Thyroid gland (tissue), 4 donors: ENCODE measurements around the gene RNASE12. TPM values are rescaled to one million over a fixed set of nuclear protein-coding genes. Genes with fewer than 3 reads are reported as not detected.
"Not testable (repeated sequence)": the region's sequence is repeated elsewhere in the genome, so short reads cannot be mapped to it uniquely, and the experiment has no call there.

Source experiments
- DNase-seq, 2 donors: peaks; one replicate each; pipeline ENCODE4 v3.0.0-alpha.2; 2019
- H3K27ac ChIP-seq, 3 donors: fragments of 200-600 bp; sonication (generic); 1 replicate in 2 of 3; 2 replicates in 1 of 3; pipeline ENCODE4 v1.5.1; 2016 to 2019; ENCODE audit warnings: mild to moderate bottlenecking in 1 of 3, moderate library complexity in 1 of 3
- H3K27me3 ChIP-seq: fragments of 200-600 bp; sonication (generic); one replicate; pipeline ENCODE4 v1.5.1; 2019
- H3K36me3 ChIP-seq, 2 donors: fragments of 200-600 bp; sonication (generic); one replicate each; pipeline ENCODE4 v1.5.1; 2016 to 2019
- H3K4me1 ChIP-seq, 2 donors: fragments of 200-600 bp; sonication (generic); one replicate each; pipeline ENCODE4 v1.5.1; 2017 to 2019
- H3K4me3 ChIP-seq, 3 donors: fragments of 200-600 bp; sonication (generic); replicated peaks in 1 of 3; 1 replicate in 2 of 3; 2 replicates in 1 of 3; pipeline ENCODE4 v1.5.1; 2016; ENCODE audit warnings: mild to moderate bottlenecking in 1 of 3
- H3K9me3 ChIP-seq: fragments of 200-600 bp; sonication (generic); one replicate; pipeline ENCODE4 v1.5.1; 2017
- POLR2A ChIP-seq, 2 donors: fragments of 450-650 bp; IDR thresholded peaks; one replicate each; pipeline ENCODE4 v1.6.1; 2017; ENCODE audit warnings: antibody characterized with exemption in 2 of 2, mild to moderate bottlenecking in 2 of 2, moderate library complexity in 1 of 2
- WGBS, 2 donors: methylation state at CpG; one replicate each; pipeline ENCODE4 v1.1.5; 2017; 5-methylcytosine and 5-hydroxymethylcytosine counted together
- intact Hi-C: fragments of 100-400 bp; cut with DNase I; formaldehyde crosslinking; loops from one replicate; pipeline ENCODE4 v1.15.1; 2023
- total RNA-seq, 4 donors: library from RNA; depleted of rRNA; stranded (reverse); fragments of >200 nt; gene quantifications; one replicate each; pipeline ENCODE4 v1.2.3, GENCODE V29; 2016
- TF ChIP-seq, protein P1 (sequence below), 6 experiments: fragments of 200-600 bp in 3 of 6; fragments of 450-650 bp in 3 of 6; sonication (generic) in 3 of 6; IDR thresholded peaks; one replicate each; pipeline ENCODE4 v1.5.1; 2016 to 2019; ENCODE audit warnings: antibody characterized with exemption in 6 of 6, mild to moderate bottlenecking in 2 of 6, inconsistent platforms in 1 of 6, moderate library complexity in 1 of 6

Gene RNASE12
- total RNA-seq, 4 donors from 2014 or later = not detected

DNA sequence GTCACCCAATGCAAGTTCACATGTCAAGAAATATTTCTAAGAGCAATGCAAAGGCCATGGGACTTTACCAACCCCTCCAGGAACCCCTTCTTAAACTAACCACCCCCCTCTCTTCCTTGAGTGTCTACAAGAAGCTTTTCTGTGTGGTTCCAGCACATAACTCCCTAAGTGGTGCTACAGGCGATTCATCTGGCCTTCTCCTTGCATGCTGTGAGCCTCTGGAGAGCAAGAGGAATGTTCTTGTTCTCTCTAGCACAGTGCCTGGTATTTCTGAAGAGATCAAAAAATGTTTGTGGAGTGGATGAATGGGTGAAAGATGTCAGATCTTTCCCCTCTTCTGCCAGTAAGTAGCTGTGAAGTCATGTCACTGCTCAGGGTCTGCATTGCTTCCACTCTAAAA lies 5.9 kb upstream of the RNASE12 start:
- no peaks in the 10 kb centered on the region for H3K27me3 ChIP-seq
- H3K27ac ChIP-seq = peak overlapping the region in 2 of 3 donors; percentile 81 to 82
- intact Hi-C loops = no loop called here
- peaks cover 10 to 20% of the 10 kb centered on the region in 2 donors for H3K4me1 ChIP-seq
- 24 to 47% methylated on average over 1 of the region's 1 CpG for WGBS, 2 donors
- H3K9me3 ChIP-seq = no peaks in the 10 kb centered on the region
- no peak overlapping the region for H3K4me3 ChIP-seq
- peak; percentile 64 to 69 for DNase-seq
- no peaks in the 10 kb centered on the region for H3K36me3 ChIP-seq
- no peak for TF ChIP-seq POLR2A (IDR thresholded peaks at IDR 0.05)
- TF ChIP-seq, protein P1, sequence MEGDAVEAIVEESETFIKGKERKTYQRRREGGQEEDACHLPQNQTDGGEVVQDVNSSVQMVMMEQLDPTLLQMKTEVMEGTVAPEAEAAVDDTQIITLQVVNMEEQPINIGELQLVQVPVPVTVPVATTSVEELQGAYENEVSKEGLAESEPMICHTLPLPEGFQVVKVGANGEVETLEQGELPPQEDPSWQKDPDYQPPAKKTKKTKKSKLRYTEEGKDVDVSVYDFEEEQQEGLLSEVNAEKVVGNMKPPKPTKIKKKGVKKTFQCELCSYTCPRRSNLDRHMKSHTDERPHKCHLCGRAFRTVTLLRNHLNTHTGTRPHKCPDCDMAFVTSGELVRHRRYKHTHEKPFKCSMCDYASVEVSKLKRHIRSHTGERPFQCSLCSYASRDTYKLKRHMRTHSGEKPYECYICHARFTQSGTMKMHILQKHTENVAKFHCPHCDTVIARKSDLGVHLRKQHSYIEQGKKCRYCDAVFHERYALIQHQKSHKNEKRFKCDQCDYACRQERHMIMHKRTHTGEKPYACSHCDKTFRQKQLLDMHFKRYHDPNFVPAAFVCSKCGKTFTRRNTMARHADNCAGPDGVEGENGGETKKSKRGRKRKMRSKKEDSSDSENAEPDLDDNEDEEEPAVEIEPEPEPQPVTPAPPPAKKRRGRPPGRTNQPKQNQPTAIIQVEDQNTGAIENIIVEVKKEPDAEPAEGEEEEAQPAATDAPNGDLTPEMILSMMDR (IDR thresholded peaks at IDR 0.05) = no peak

DNA sequence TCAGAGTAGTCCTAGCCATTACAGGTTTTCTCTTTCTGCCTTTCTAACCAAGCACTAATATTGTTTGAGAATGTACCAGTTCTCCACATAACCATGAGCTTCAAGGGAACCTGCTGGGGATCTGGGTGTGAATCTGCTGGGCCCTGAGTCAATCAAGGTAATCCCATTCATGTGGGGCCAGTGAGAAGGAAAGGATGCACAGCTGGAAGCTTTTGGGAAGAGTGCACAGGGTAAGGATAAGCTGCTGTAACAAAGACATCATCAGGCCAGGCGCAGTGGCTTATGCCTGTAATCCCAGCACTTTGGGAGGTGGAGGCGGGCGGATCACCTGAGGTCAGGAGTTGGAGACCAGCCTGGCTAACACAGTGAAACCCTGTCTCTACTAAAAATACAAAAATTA lies 4.5 kb upstream of the RNASE12 start:
- H3K36me3 ChIP-seq, H3K9me3 ChIP-seq, H3K27me3 ChIP-seq, H3K27ac ChIP-seq, intact Hi-C loops, H3K4me3 ChIP-seq, DNase-seq: not testable (repeated sequence)
- H3K4me1 ChIP-seq = peaks cover 10 to 20% of the 10 kb centered on the region in 2 donors
- WGBS, 2 donors = 98 to 100% methylated on average over 3 of the region's 3 CpGs

- H3K4me3 ChIP-seq = no peak overlapping the region
- no peaks in the 10 kb centered on the region for H3K36me3 ChIP-seq
- no peaks in the 10 kb centered on the region for H3K27me3 ChIP-seq
- intact Hi-C loops = no loop called here
- WGBS, 2 donors = 75 to 90% methylated on average over 1 of the region's 1 CpG
- TF ChIP-seq, protein P1 (IDR thresholded peaks at IDR 0.05) = no peak
- TF ChIP-seq POLR2A (IDR thresholded peaks at IDR 0.05) = no peak
- H3K27ac ChIP-seq = no peak overlapping the region
- H3K4me1 ChIP-seq = peaks cover 3 to 4% of the 10 kb centered on the region in 2 donors
- no peak for DNase-seq
- no peaks in the 10 kb centered on the region for H3K9me3 ChIP-seq
Measured at GRCh38 chr14:20592574-20592973, 1.4 kb upstream of the RNASE12 start.

DNA sequence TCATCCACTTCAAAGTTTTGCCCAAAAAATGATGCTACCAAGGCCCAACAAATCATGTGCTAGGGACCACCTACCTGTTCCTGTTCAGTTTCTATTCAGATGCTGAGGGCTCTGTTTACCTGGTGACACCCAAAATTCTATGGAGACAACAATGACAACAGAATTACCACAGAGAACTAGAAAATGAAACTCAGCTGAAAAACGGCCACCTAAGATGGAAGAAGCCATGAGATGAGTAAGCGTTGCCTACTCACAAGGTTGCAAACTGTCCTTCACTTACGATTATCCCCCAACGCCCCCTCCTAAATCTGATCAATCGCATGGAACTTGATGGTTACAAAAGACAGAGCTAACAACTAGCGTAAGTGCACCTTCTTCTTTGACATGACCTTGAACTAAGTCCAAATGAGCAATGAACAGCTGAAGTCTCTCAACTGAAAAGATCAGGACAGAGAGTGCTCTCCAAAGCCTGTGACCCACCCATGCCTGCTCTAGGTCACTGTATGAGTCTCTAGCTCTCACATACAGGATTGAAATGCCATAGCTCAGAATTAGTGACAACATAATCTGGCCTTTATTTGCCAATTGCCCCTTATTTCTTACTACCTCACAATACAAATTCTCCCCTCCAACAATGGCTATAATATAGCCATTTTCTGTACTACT lies 3.6 kb downstream of the RNASE12 start, which contains the start of gene RNASE11:
Gene RNASE11 (minus strand): TSS at position 513 of the 666 bp plus-strand sequence.
- 73 to 75% methylated on average over 6 of the region's 6 CpGs for WGBS, 2 donors

GRCh38 chr14:20583908-20584307 lies 7.3 kb downstream of the RNASE12 start:
- intact Hi-C loops = no loop called here
- no peaks in the 10 kb centered on the region for H3K36me3 ChIP-seq
- DNase-seq = no peak
- no peak overlapping the region for H3K27ac ChIP-seq
- WGBS, 2 donors = 87 to 90% methylated on average over 5 of the region's 5 CpGs
- TF ChIP-seq, protein P1 (IDR thresholded peaks at IDR 0.05) = no peak
- TF ChIP-seq POLR2A (IDR thresholded peaks at IDR 0.05) = no peak
- no peaks in the 10 kb centered on the region for H3K4me1 ChIP-seq
- no peaks in the 10 kb centered on the region for H3K27me3 ChIP-seq
- H3K9me3 ChIP-seq = no peaks in the 10 kb centered on the region
- H3K4me3 ChIP-seq = no peak overlapping the region

More for the DNA sequence above, 3.6 kb downstream of the RNASE12 start, which contains the start of gene RNASE11:
- intact Hi-C loops = no loop called here
- Histone ChIP-seq H3K27ac (no peak within 1 kb of the TSS), H3K36me3 (no peaks in the 10 kb centered on the region), H3K27me3 (no peaks in the 10 kb centered on the region), H3K9me3 (no peaks in the 10 kb centered on the region), H3K4me3 (no peak within 1 kb of the TSS), H3K4me1 (no peaks in the 10 kb centered on the region)
- DNase-seq = peak; percentile 26 to 46
- TF ChIP-seq POLR2A (IDR thresholded peaks at IDR 0.05) = no peak
- TF ChIP-seq, protein P1 (IDR thresholded peaks at IDR 0.05) = no peak
